Panc1 (cell line): ENCODE results near the gene ELF3.

Experiments
- CTCF ChIP-seq: fragments of 450-650 bp; IDR thresholded peaks from 2 replicates; pipeline ENCODE4 v1.5.1; 2017; ENCODE audit warnings: mild to moderate bottlenecking
- TCF7L2 ChIP-seq: IDR thresholded peaks from 2 replicates; pipeline ENCODE4 v1.6.1; 2011; ENCODE audit warnings: mild to moderate bottlenecking, low read depth, low read length, inconsistent platforms
- TF ChIP-seq, protein P1 (sequence below), 2 experiments: IDR thresholded peaks; 2 replicates each; pipeline ENCODE4 v1.6.1; 2011 to 2012; ENCODE audit warnings: low read depth in 2 of 2, control low read depth in 1 of 2, low read length in 1 of 2, mild to moderate bottlenecking in 1 of 2, moderate library complexity in 1 of 2; ENCODE audit not compliant: insufficient read depth in 1 of 2

DNA sequence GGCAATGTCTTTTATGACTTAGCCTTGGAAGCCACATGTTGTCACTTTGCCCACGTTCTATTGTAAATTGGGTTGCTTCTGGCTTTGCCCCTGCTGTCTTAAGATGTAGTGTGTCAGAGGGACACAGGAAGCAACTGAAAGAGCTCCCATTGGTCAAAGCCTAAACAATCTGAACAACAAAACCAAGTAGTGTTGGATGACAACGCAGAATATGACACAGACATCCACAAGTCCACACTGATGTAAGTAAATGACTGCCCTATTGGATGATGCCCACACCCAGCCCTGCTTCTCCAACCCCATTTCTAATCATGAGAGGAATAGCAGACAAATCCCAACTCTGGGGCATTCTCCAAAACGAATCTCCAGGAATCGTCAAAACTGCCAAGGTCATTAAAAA, 50.7 kb downstream of the ELF3 start:
- TF ChIP-seq CTCF (no peak), TCF7L2 (no peak)
- TF ChIP-seq, protein P1, sequence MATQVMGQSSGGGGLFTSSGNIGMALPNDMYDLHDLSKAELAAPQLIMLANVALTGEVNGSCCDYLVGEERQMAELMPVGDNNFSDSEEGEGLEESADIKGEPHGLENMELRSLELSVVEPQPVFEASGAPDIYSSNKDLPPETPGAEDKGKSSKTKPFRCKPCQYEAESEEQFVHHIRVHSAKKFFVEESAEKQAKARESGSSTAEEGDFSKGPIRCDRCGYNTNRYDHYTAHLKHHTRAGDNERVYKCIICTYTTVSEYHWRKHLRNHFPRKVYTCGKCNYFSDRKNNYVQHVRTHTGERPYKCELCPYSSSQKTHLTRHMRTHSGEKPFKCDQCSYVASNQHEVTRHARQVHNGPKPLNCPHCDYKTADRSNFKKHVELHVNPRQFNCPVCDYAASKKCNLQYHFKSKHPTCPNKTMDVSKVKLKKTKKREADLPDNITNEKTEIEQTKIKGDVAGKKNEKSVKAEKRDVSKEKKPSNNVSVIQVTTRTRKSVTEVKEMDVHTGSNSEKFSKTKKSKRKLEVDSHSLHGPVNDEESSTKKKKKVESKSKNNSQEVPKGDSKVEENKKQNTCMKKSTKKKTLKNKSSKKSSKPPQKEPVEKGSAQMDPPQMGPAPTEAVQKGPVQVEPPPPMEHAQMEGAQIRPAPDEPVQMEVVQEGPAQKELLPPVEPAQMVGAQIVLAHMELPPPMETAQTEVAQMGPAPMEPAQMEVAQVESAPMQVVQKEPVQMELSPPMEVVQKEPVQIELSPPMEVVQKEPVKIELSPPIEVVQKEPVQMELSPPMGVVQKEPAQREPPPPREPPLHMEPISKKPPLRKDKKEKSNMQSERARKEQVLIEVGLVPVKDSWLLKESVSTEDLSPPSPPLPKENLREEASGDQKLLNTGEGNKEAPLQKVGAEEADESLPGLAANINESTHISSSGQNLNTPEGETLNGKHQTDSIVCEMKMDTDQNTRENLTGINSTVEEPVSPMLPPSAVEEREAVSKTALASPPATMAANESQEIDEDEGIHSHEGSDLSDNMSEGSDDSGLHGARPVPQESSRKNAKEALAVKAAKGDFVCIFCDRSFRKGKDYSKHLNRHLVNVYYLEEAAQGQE (IDR thresholded peaks at IDR 0.05; ENCODE audit: insufficient read depth in 1 of 2, low read depth in 2 of 2, low read length in 1 of 2), result no peak
